Mesenchymal stem cell (in vitro differentiated cells and primary cell): Measurements from ENCODE around the gene CCDC9B.

Experiments
- DNase-seq: peaks from one replicate; pipeline ENCODE4 v3.0.0-alpha.2; 2013
- H2AFZ ChIP-seq: one replicate; pipeline ENCODE4 v1.6.1; 2013; ENCODE audit warnings: low read depth, mild to moderate bottlenecking, control low read depth, inconsistent platforms, low read length, moderate library complexity
- H2AK5ac ChIP-seq: 2 replicates; pipeline ENCODE4 v1.6.1; 2013; ENCODE audit warnings: low read length, moderate library complexity, mild to moderate bottlenecking, inconsistent platforms; ENCODE audit not compliant: severe bottlenecking
- H2BK120ac ChIP-seq: one replicate; pipeline ENCODE4 v1.6.1; 2013; ENCODE audit warnings: low read depth, mild to moderate bottlenecking, inconsistent platforms, low read length, moderate library complexity
- H2BK12ac ChIP-seq, 2 experiments: one replicate each; pipeline ENCODE4 v1.6.1; 2013; ENCODE audit warnings: inconsistent platforms in 2 of 2, low read length in 2 of 2, mild to moderate bottlenecking in 2 of 2, moderate library complexity in 2 of 2, control low read depth in 1 of 2
- H2BK15ac ChIP-seq: one replicate; pipeline ENCODE4 v1.6.1; 2013; ENCODE audit warnings: mild to moderate bottlenecking, low read depth, inconsistent platforms; ENCODE audit not compliant: poor library complexity, severe bottlenecking
- H2BK5ac ChIP-seq: 2 replicates; pipeline ENCODE4 v1.6.1; 2013; ENCODE audit warnings: low read depth, mild to moderate bottlenecking, low read length, control low read depth, inconsistent platforms; ENCODE audit not compliant: poor library complexity, severe bottlenecking
- H3K14ac ChIP-seq, 2 experiments: one replicate each; pipeline ENCODE4 v1.6.1; 2013; ENCODE audit warnings: inconsistent platforms in 2 of 2, low read length in 2 of 2, control low read depth in 1 of 2, mild to moderate bottlenecking in 1 of 2, moderate library complexity in 1 of 2
- H3K18ac ChIP-seq, 2 experiments: one replicate each; pipeline ENCODE4 v1.6.1; 2013; ENCODE audit warnings: inconsistent platforms in 2 of 2, low read length in 2 of 2, control low read depth in 1 of 2, low read depth in 1 of 2, mild to moderate bottlenecking in 1 of 2
- H3K23ac ChIP-seq, 2 experiments: one replicate each; pipeline ENCODE4 v1.6.1; 2013; ENCODE audit warnings: inconsistent platforms in 2 of 2, low read length in 2 of 2, mild to moderate bottlenecking in 2 of 2, moderate library complexity in 2 of 2, control low read depth in 1 of 2
- H3K27ac ChIP-seq: 2 replicates; pipeline ENCODE4 v1.5.1; 2013; ENCODE audit warnings: mild to moderate bottlenecking, moderate library complexity, low read length, control low read depth, inconsistent platforms; ENCODE audit not compliant: poor library complexity, severe bottlenecking
- H3K27me3 ChIP-seq, 2 experiments: 2 replicates each; pipeline versions ENCODE4 v1.6.1 to v1.7.0; 2013; ENCODE audit warnings: low read length in 2 of 2, mild to moderate bottlenecking in 2 of 2, moderate library complexity in 2 of 2, control low read depth in 1 of 2, inconsistent platforms in 1 of 2; ENCODE audit not compliant: control insufficient read depth in 1 of 2, insufficient read depth in 1 of 2
- H3K36me3 ChIP-seq, 2 experiments: 2 replicates each; pipeline versions ENCODE4 v1.6.1 to v1.7.0; 2013; ENCODE audit warnings: low read length in 2 of 2, control low read depth in 1 of 2, inconsistent platforms in 1 of 2, low read depth in 1 of 2, mild to moderate bottlenecking in 1 of 2; ENCODE audit not compliant: insufficient read depth in 2 of 2, control insufficient read depth in 1 of 2
- H3K4ac ChIP-seq, 2 experiments: one replicate each; pipeline ENCODE4 v1.6.1; 2013; ENCODE audit warnings: inconsistent platforms in 2 of 2, low read length in 2 of 2, mild to moderate bottlenecking in 2 of 2, moderate library complexity in 2 of 2, control low read depth in 1 of 2, low read depth in 1 of 2
- H3K4me1 ChIP-seq: 2 replicates; pipeline ENCODE4 v1.6.1; 2013; ENCODE audit warnings: low read depth, low read length, control low read depth; ENCODE audit not compliant: control insufficient read depth, insufficient read depth
- H3K4me2 ChIP-seq: 2 replicates; pipeline ENCODE4 v1.6.1; 2013; ENCODE audit warnings: low read length, mild to moderate bottlenecking, inconsistent platforms; ENCODE audit not compliant: poor library complexity, severe bottlenecking
- H3K4me3 ChIP-seq, 2 experiments: 2 replicates each; pipeline versions ENCODE4 v1.5.1 to v1.7.0; 2013; ENCODE audit warnings: low read length in 2 of 2, mild to moderate bottlenecking in 2 of 2, control low read depth in 1 of 2, low read depth in 1 of 2; ENCODE audit not compliant: insufficient read depth in 1 of 2
- H3K79me1 ChIP-seq: replicated peaks from 2 replicates; pipeline ENCODE4 v1.6.1; 2013; ENCODE audit warnings: mild to moderate bottlenecking, control low read depth, low read length, inconsistent platforms; ENCODE audit not compliant: poor library complexity, severe bottlenecking
- H3K9ac ChIP-seq: 2 replicates; pipeline ENCODE4 v1.7.0; 2013; ENCODE audit warnings: mild to moderate bottlenecking, low read length, moderate library complexity
- H3K9me3 ChIP-seq: 2 replicates; pipeline ENCODE4 v1.7.0; 2013; ENCODE audit warnings: mild to moderate bottlenecking, low read length; ENCODE audit not compliant: control insufficient read depth
- H4K8ac ChIP-seq: one replicate; pipeline ENCODE4 v1.6.1; 2013; ENCODE audit warnings: inconsistent platforms, mild to moderate bottlenecking, low read length, moderate library complexity
- H4K91ac ChIP-seq: one replicate; pipeline ENCODE4 v1.6.1; 2013; ENCODE audit warnings: mild to moderate bottlenecking, low read length, inconsistent platforms
- WGBS: methylation state at CpG from one replicate; pipeline ENCODE4 v1.1.7; 2013; ENCODE audit warnings: mixed read lengths; 5-methylcytosine and 5-hydroxymethylcytosine counted together

The CCDC9B gene

DNA sequence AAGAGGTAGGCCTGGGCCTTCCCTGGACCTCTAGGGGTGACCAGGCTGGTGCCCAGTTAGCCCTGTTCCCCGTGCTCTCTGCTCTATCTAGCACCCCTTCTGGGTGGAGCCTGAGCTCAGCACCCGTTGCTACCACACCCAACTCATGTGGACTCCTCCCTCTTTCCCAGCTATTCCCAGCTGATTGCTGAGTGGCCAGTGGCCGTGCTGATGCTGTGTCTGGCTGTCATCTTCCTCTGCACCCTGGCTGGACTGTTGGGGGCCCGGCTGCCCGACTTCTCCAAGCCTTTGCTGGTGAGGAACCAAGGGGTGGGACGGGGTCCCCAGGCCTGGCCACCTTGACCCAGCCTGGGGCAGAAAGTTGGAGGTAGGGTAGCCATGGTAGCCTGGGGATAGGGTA lies 23.5 kb upstream of the CCDC9B start:
- Histone ChIP-seq H3K18ac (no peak overlapping the region), H3K36me3 (no peaks in the 10 kb centered on the region), H3K4me1 (peaks cover 13% of the 10 kb centered on the region), H4K91ac (no peak overlapping the region), H3K27me3 (peaks cover 57 to 65% of the 10 kb centered on the region in 2 experiments), H2BK12ac (no peak overlapping the region), H2AK5ac (no peak overlapping the region), H3K9me3 (no peaks in the 10 kb centered on the region), H3K9ac (no peak overlapping the region), H3K4me3 (no peak overlapping the region), H3K27ac (no peak overlapping the region), H3K23ac (no peak overlapping the region), H3K14ac (no peak overlapping the region), H3K79me1 (no peaks in the 10 kb centered on the region), H4K8ac (no peak overlapping the region), H3K4ac (no peak overlapping the region), H2AFZ (no peak overlapping the region), H2BK120ac (no peak overlapping the region), H3K4me2 (no peak overlapping the region), H2BK5ac (no peak overlapping the region), H2BK15ac (no peak overlapping the region)
- no peak for DNase-seq
- WGBS, result 69% methylated on average over 6 of the region's 6 CpGs

DNA sequence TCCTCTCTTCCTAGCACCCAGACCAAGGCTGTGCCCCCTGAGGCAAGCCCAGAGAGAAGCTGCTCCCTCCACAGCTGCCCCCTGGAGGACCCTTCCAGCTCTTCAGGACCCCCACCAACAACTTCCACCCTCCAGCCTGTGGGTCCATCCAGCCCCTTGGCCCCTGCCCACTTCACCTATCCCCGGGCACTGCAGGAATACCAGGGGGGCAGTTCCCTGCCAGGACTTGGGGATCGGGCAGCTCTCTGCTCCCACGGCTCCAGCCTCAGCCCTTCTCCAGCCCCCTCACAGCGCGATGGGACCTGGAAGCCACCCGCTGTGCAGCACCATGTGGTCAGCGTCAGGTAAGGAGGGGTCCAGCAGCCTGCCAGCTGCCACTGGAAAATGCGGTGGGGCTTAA lies 22.9 kb upstream of the CCDC9B start:
- no peak overlapping the region for H3K4me2 ChIP-seq
- no peak overlapping the region for H3K4ac ChIP-seq
- H2BK5ac ChIP-seq, result no peak overlapping the region
- no peak overlapping the region for H2AFZ ChIP-seq
- H3K4me1 ChIP-seq, result peaks cover 18% of the 10 kb centered on the region
- H3K27ac ChIP-seq, result no peak overlapping the region
- no peaks in the 10 kb centered on the region for H3K36me3 ChIP-seq
- no peak overlapping the region for H3K23ac ChIP-seq
- WGBS, result 77% methylated on average over 7 of the region's 8 CpGs
- no peaks in the 10 kb centered on the region for H3K9me3 ChIP-seq
- no peak overlapping the region for H2BK120ac ChIP-seq
- H4K8ac ChIP-seq, result no peak overlapping the region
- H3K14ac ChIP-seq, result no peak overlapping the region
- H3K18ac ChIP-seq, result no peak overlapping the region
- H3K4me3 ChIP-seq, result no peak overlapping the region
- H4K91ac ChIP-seq, result no peak overlapping the region
- no peak overlapping the region for H2AK5ac ChIP-seq
- H3K27me3 ChIP-seq, result peaks cover 63 to 71% of the 10 kb centered on the region in 2 experiments
- DNase-seq, result no peak
- H3K79me1 ChIP-seq, result no peaks in the 10 kb centered on the region
- H3K9ac ChIP-seq, result no peak overlapping the region
- no peak overlapping the region for H2BK12ac ChIP-seq
- no peak overlapping the region for H2BK15ac ChIP-seq

DNA sequence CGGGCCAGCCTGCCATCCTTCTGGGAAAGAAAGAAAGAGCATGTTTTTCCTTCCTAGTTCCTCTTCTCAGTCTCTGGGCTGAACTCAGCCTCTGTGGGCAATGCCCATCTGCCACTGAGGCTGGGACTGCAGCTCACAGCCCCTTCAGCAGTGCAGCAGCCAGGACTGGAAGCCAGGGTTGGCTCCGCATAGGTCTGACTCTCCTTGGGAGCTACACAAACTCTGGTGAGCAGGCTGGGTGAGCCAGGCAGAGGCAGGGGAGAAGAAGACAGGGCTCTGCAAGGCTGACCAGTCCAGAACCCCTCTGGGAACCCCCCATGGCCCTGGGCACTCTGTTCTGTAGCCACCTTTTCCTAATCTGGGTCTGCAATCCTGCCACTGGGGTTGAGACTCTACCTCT lies 20.9 kb upstream of the CCDC9B start:
- no peak overlapping the region for H3K4me3 ChIP-seq
- no peak overlapping the region for H2BK5ac ChIP-seq
- no peak for DNase-seq
- peaks cover 13% of the 10 kb centered on the region for H3K4me1 ChIP-seq
- no peak overlapping the region for H2AFZ ChIP-seq
- H4K8ac ChIP-seq, result no peak overlapping the region
- no peak overlapping the region for H3K18ac ChIP-seq
- H3K27ac ChIP-seq, result no peak overlapping the region
- H2BK120ac ChIP-seq, result no peak overlapping the region
- no peaks in the 10 kb centered on the region for H3K36me3 ChIP-seq
- WGBS, result 91% methylated on average over 2 of the region's 2 CpGs
- no peak overlapping the region for H3K14ac ChIP-seq
- H3K4ac ChIP-seq, result no peak overlapping the region
- H3K9ac ChIP-seq, result no peak overlapping the region
- no peak overlapping the region for H4K91ac ChIP-seq
- H3K79me1 ChIP-seq, result no peaks in the 10 kb centered on the region
- H3K4me2 ChIP-seq, result no peak overlapping the region
- H2AK5ac ChIP-seq, result no peak overlapping the region
- no peaks in the 10 kb centered on the region for H3K9me3 ChIP-seq
- H2BK12ac ChIP-seq, result no peak overlapping the region
- H2BK15ac ChIP-seq, result no peak overlapping the region
- no peak overlapping the region for H3K23ac ChIP-seq
- H3K27me3 ChIP-seq, result peaks cover 57 to 70% of the 10 kb centered on the region in 2 experiments

DNA sequence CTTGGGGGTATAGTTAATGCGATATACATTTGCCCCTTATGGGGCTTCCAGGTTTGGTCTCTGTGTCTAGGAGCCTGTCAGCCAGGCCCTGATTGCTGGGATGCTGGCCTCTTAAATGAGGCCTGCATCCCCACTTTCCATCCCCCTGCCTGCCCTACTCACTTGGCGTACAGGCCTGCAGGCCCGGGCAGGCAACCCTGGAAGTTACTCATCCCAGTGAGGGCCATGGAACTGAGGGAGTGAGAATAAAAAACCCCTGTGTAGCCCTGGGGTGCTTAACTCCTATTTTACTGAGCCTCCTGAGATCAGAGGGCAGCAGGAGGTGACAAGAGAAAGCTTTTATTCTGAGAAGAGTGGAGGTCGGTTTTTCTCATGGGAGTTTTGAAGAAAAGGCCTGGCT lies 19.3 kb upstream of the CCDC9B start:
- no peak overlapping the region for H3K14ac ChIP-seq
- WGBS, result 76% methylated on average over 4 of the region's 4 CpGs

More for the DNA sequence above, 19.3 kb upstream of the CCDC9B start:
- no peak overlapping the region for H3K4me3 ChIP-seq
- no peak overlapping the region for H2BK5ac ChIP-seq
- H3K9ac ChIP-seq, result no peak overlapping the region
- H3K4ac ChIP-seq, result no peak overlapping the region
- no peak overlapping the region for H4K8ac ChIP-seq
- H2BK120ac ChIP-seq, result no peak overlapping the region
- peaks cover 13% of the 10 kb centered on the region for H3K4me1 ChIP-seq
- H3K27me3 ChIP-seq, result peaks cover 48 to 65% of the 10 kb centered on the region in 2 experiments
- no peak overlapping the region for H3K23ac ChIP-seq
- no peak for DNase-seq
- H3K27ac ChIP-seq, result no peak overlapping the region
- H3K79me1 ChIP-seq, result no peaks in the 10 kb centered on the region
- H2AK5ac ChIP-seq, result no peak overlapping the region
- H3K18ac ChIP-seq, result no peak overlapping the region
- H3K36me3 ChIP-seq, result no peaks in the 10 kb centered on the region
- no peaks in the 10 kb centered on the region for H3K9me3 ChIP-seq
- H4K91ac ChIP-seq, result no peak overlapping the region
- no peak overlapping the region for H2BK15ac ChIP-seq
- H2AFZ ChIP-seq, result no peak overlapping the region
- no peak overlapping the region for H3K4me2 ChIP-seq
- H2BK12ac ChIP-seq, result no peak overlapping the region
